M059J (cell line): Measurements from ENCODE around the gene ZIC3. TPM values are rescaled to one million over a fixed set of nuclear protein-coding genes. Genes with fewer than 3 reads are reported as not detected.
"Not testable (repeated sequence)": the region's sequence is repeated elsewhere in the genome, so short reads cannot be mapped to it uniquely, and the experiment has no call there.

Experiments used
- DNase-seq: peaks from one replicate; pipeline ENCODE4 v3.0.0-alpha.2; 2012; ENCODE audit warnings: low read depth
- total RNA-seq: library from RNA; depleted of rRNA; stranded (reverse); fragments of >200 nt; shearing (Covaris generic); gene quantifications from 2 replicates; pipeline ENCODE4 v1.2.3, GENCODE V29; 2014; rRNA removed

The ZIC3 gene
- not detected in 2 replicates for total RNA-seq

DNA sequence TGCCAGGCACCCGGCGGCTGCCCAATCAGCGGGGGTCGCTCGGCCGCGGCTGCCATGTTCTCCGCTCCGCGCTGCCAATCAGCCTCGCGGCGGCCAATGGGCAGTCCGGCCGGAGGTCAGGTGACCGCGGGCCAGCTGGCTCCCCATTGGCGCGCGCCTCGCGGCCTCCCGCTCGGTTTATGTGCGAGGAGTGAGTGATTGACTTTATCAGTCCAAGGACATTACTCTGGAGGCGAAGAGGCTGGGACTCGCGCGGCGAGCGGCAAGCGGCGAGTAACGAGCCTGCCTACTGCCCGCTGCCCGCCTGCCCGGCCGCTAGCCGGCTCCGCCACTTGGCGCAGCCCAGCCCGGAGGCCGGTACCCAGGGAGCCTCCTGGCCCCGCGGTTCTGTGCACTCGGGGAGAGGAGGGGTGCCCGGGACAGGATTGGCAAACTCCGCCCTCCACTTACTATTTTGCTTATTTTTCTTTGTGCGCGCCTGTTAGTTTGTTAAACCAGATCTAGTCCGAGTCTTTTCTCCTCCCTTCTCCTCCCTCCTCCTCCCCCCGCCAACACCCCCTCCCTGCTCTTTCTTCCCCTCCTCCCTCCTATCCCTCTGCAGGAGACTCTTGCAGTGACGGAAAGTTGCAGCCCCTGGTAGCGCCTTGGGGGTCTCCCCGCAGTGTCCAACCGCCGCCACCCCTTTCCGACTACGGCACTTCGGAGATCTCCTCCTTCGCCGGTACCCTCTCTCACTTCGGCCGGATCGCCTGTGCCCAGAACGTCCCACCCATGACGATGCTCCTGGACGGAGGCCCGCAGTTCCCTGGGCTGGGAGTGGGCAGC is at the start of gene ZIC3:
Gene ZIC3, plus strand, starts transcription at position 207 of the 825 bp plus-strand sequence. Its CDS starts 565 bp downstream, at position 772.
- no peak for DNase-seq

- no peak for DNase-seq
These were observed 46.5 kb upstream of the ZIC3 start for GRCh38 chrX:137519459-137519858.

- DNase-seq = no peak
These were observed 19.9 kb upstream of the ZIC3 start for GRCh38 chrX:137545711-137546651.

GRCh38 chrX:137547291-137547690 is 18.6 kb upstream of the ZIC3 start:
- no peak for DNase-seq

GRCh38 chrX:137548261-137548660 is 17.7 kb upstream of the ZIC3 start:
- no peak for DNase-seq

DNA sequence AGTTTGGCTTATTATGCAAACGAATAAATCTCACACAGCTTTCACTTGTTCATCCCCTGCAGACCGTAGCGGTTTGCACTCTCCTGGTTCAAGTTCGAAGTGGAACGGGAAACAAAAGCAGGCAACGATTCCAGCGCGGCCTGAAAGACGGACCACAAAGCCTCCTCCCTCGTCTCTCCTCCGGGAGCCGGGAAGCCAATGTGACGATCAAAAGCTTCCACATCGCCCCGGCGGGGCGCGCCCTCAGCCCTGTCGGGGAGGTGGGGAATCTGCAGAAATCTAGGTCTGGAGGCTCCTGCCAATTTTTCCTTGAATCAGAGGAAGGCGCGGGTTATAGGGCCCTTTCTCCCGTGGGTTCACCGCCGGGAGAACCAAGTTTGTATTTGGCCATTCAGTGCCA is 16.9 kb upstream of the ZIC3 start:
- DNase-seq = no peak

DNA sequence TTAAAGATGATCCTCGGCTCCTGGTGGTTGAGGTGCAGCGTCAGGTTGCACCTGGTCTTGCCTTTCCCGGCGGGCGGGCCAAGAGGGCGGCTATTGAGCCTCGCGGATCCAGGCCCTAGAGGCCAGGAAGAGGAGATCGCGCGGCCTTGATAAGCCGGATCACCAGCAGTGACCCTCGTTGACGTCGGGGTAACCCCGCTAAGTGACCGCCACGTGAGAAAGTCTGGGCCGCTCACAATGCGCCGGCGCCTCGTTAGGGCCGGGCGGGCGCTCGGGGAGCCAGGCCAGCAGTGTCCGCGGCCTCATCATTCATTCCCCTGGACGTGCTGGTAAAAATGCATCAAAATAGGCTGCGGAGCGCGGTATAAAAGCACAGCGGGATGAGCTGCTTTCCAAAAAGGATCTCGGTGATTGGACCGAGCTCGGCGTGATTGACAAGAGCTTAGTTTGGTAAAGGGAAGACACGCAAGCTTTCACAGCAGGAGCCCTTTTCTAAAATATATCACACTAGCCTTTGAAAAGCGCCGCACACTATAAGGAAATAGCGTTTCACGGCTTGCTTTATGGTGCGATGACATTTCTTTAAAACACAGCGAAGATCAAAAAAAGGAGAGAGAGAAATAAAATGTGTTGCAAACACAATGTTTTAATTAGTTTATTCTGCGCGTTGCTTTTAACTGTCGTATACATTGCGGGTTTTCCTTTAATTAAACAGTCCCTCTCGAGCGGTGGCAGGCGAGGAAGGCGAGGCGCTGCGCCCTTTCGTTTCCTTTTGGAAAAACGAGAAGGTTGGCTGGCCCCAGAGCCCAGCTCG is 15.9 kb upstream of the ZIC3 start:
- no peak for DNase-seq

- no peak for DNase-seq
These were observed 15.2 kb upstream of the ZIC3 start for GRCh38 chrX:137550665-137551261.

DNA sequence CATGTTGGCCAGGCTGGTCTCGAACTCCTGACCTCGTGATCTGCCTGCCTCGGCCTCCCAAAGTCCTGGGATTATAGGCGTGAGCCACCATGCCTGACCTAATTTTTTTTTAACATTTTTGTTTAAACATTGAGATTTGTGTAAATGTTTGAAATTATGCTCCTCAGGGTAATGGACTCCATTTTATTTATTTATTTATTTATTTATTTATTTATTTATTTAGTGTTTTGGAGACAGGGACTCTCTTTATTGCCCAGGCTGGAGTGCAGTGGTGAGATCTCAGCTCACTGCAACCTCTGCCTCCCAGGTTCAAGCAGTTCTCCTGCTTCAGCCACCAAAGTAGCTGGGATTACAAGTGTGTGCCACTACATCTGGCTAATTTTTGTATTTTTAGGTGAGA is 13.8 kb upstream of the ZIC3 start:
- not testable (repeated sequence) for DNase-seq

- no peak for DNase-seq
These were observed 3.8 kb upstream of the ZIC3 start for GRCh38 chrX:137562096-137562495.

DNA sequence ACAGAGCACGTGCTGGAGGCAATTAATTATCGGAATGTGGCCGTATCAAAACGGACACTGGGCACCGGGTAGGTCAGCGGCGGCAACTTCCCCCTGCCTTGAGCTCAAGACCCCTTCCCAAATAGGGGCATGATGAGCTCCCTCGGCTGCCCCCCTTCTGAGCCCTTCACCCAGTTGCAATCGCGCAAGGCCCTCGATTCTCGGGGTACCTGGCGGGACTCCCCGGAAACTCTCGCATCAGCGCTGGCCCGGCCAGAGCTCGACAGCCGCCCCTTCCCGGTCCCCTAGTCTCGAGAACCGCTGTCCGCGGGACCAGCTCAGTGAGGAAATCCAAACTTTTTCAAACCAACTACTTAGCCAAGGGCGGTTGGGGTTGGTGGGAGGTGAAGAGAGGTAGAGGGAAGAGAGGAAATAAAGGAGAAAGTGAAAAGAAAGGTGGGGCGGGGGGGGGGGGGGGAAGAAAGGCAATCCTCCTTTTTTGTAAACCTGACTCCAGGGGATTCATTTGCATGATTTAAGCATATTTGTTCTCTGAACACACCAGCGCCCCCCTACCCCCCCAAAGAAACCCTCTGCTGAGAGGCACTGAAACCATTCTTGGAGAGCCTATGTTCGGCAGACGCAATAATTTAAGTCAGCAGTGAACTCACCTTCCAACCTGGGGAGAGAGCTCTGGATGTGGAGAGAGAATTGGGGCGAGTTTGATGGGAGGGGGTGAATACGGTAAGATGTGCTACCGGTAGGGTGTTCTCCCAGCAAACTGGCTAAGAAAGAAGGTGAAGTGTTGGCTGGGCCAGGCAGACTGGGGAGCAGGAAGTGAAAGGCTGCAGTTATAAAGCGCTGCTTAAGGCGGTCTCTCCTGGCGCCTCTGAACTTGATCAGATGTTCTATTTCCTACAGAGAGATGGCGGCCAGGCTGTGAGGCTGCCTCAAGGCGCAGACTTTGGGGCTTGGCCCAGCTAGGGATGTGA is 2.0 kb upstream of the ZIC3 start:
- DNase-seq = no peak

GRCh38 chrX:137565318-137565904 is 516 bp upstream of the ZIC3 start:
- no peak for DNase-seq

GRCh38 chrX:137566746-137567679 is 1.1 kb downstream of the ZIC3 start:
- no peak for DNase-seq

- no peak for DNase-seq
These were observed 1.8 kb downstream of the ZIC3 start for GRCh38 chrX:137567682-137568232.

DNA sequence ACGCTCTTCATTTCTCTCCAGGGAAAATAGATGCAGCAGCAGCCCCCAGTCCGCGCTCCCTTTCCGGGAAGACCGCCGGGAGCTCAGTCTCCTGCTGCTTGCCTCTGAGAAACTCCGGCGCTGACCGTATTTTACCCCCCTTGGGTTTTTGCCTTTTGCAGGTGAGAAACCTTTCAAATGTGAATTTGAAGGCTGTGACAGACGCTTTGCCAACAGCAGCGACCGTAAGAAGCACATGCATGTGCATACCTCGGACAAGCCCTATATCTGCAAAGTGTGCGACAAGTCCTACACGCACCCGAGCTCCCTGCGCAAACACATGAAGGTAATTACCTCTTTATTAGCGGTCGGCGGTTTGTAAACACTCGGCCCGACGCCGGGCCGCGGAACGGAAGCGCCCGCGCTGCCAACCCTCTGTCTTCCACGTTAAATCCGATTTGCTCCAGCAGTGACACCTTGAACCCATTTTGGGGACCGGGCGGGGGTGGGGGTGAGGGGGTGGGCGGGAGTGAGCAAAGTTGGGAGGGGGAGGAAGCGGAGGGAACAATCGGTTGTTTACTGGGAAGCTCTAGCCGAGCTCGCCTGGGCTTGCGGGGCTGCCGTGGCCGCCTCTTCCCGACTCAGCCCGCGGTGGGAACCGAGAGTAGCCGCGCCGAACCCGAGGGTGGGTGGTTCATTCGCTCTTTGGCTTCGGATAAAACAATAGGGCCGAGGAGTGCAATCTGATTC is 3.0 kb downstream of the ZIC3 start:
- DNase-seq = no peak

DNA sequence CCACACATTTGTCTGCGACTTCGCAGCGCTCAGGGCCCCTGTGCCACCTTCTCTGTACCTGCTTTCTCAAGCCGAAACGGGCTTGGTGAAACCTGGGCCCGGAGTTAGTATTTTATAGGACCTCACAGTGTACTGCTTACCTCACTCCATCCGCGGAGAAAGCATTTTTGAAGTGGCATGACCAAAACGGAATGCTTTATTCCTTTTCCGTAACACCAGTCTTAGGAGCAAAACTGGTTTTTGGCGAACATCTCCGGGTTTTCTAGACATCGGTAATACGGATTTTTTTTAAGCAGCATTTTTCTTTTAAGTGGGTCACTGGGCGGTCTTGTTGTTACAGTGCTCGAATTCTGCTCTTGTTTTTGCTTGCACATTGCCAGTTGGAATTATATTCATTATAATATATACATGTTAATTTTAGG is 3.6 kb downstream of the ZIC3 start:
- no peak for DNase-seq

- DNase-seq = no peak
These were observed 7.6 kb downstream of the ZIC3 start for GRCh38 chrX:137573324-137574101.
